H1 (cell line): ENCODE measurements around the gene BCL11A. TPM values are rescaled to one million over a fixed set of nuclear protein-coding genes. Genes with fewer than 3 reads are reported as not detected.

Experiments used
- ATF3 ChIP-seq: IDR thresholded peaks from 2 replicates; pipeline ENCODE4 v1.6.1; 2011; ENCODE audit warnings: low read depth, mild to moderate bottlenecking, low read length; ENCODE audit not compliant: insufficient read depth
- BACH1 ChIP-seq: IDR thresholded peaks from 2 replicates; pipeline ENCODE4 v1.6.1; 2012; ENCODE audit warnings: low read length, improper control_type of control experiment
- CHD1 ChIP-seq: IDR thresholded peaks from 2 replicates; pipeline ENCODE4 v1.6.1; 2012; ENCODE audit warnings: low read depth, low read length, improper control_type of control experiment
- FOSL1 ChIP-seq: IDR thresholded peaks from 2 replicates; pipeline ENCODE4 v1.6.1; 2011; ENCODE audit warnings: mild to moderate bottlenecking, low read depth, low read length, moderate library complexity; ENCODE audit not compliant: insufficient read depth
- JUN ChIP-seq: IDR thresholded peaks from 2 replicates; pipeline ENCODE4 v1.6.1; 2011; ENCODE audit warnings: low read depth, mild to moderate bottlenecking, improper control_type of control experiment, low read length
- PHF8 ChIP-seq: fragments of 200-600 bp; sonication (generic); conservative IDR thresholded peaks from 2 replicates; pipeline ENCODE4 v1.7.1; 2012; ENCODE audit warnings: low read depth, mild to moderate bottlenecking, inconsistent platforms, low read length, moderate library complexity
- POLR2AphosphoS5 ChIP-seq: IDR thresholded peaks from 2 replicates; pipeline ENCODE4 v1.6.1; 2011; ENCODE audit warnings: low read depth, low read length
- RBBP5 ChIP-seq: IDR thresholded peaks from 2 replicates; pipeline ENCODE4 v1.7.1; 2012; ENCODE audit warnings: low read depth, mild to moderate bottlenecking, inconsistent platforms, low read length, moderate library complexity, borderline replicate concordance
- SIRT6 ChIP-seq: IDR thresholded peaks from one replicate; pipeline ENCODE4 v1.7.1; 2012; ENCODE audit warnings: low read length, inconsistent platforms
- polyA plus RNA-seq, 7 experiments: library from polyadenylated mRNA; depleted of rRNA in 3 of 7; stranded (reverse) in 5 of 7; unstranded in 2 of 7; fragments of >200 nt in 5 of 7; fragments of 200-250 nt in 2 of 7; gene quantifications; 1 replicate in 5 of 7; 2 replicates in 1 of 7; 4 replicates in 1 of 7; pipeline versions ENCODE4 v1.2.1 to v1.2.3, GENCODE V29; 2011 to 2013; ENCODE audit warnings: missing spikeins in 2 of 7, mixed read lengths in 2 of 7
- total RNA-seq: library from RNA; stranded (reverse); fragmentation: NEBNext Ultra II Directional; extraction: Animal tissue kit (Norgen Biotek cat#: 25700); gene quantifications from 2 replicates; pipeline ENCODE4 v1.2.1, GENCODE V29; 2021
- TF ChIP-seq, protein P1 (sequence below): fragments of 300-600 bp; sonication (generic); IDR thresholded peaks from 2 replicates; pipeline ENCODE4 v1.7.1; 2012; ENCODE audit warnings: low read length, moderate library complexity, mild to moderate bottlenecking, inconsistent platforms; ENCODE audit not compliant: insufficient replicate concordance

BCL11A gene
- total and polyA plus RNA-seq, 2 of the 8 experiments (the other 6 are each of a cell fraction or from before 2014, with no cell fraction given), result 11.9 to 59.3 TPM

- TF ChIP-seq, protein P1, sequence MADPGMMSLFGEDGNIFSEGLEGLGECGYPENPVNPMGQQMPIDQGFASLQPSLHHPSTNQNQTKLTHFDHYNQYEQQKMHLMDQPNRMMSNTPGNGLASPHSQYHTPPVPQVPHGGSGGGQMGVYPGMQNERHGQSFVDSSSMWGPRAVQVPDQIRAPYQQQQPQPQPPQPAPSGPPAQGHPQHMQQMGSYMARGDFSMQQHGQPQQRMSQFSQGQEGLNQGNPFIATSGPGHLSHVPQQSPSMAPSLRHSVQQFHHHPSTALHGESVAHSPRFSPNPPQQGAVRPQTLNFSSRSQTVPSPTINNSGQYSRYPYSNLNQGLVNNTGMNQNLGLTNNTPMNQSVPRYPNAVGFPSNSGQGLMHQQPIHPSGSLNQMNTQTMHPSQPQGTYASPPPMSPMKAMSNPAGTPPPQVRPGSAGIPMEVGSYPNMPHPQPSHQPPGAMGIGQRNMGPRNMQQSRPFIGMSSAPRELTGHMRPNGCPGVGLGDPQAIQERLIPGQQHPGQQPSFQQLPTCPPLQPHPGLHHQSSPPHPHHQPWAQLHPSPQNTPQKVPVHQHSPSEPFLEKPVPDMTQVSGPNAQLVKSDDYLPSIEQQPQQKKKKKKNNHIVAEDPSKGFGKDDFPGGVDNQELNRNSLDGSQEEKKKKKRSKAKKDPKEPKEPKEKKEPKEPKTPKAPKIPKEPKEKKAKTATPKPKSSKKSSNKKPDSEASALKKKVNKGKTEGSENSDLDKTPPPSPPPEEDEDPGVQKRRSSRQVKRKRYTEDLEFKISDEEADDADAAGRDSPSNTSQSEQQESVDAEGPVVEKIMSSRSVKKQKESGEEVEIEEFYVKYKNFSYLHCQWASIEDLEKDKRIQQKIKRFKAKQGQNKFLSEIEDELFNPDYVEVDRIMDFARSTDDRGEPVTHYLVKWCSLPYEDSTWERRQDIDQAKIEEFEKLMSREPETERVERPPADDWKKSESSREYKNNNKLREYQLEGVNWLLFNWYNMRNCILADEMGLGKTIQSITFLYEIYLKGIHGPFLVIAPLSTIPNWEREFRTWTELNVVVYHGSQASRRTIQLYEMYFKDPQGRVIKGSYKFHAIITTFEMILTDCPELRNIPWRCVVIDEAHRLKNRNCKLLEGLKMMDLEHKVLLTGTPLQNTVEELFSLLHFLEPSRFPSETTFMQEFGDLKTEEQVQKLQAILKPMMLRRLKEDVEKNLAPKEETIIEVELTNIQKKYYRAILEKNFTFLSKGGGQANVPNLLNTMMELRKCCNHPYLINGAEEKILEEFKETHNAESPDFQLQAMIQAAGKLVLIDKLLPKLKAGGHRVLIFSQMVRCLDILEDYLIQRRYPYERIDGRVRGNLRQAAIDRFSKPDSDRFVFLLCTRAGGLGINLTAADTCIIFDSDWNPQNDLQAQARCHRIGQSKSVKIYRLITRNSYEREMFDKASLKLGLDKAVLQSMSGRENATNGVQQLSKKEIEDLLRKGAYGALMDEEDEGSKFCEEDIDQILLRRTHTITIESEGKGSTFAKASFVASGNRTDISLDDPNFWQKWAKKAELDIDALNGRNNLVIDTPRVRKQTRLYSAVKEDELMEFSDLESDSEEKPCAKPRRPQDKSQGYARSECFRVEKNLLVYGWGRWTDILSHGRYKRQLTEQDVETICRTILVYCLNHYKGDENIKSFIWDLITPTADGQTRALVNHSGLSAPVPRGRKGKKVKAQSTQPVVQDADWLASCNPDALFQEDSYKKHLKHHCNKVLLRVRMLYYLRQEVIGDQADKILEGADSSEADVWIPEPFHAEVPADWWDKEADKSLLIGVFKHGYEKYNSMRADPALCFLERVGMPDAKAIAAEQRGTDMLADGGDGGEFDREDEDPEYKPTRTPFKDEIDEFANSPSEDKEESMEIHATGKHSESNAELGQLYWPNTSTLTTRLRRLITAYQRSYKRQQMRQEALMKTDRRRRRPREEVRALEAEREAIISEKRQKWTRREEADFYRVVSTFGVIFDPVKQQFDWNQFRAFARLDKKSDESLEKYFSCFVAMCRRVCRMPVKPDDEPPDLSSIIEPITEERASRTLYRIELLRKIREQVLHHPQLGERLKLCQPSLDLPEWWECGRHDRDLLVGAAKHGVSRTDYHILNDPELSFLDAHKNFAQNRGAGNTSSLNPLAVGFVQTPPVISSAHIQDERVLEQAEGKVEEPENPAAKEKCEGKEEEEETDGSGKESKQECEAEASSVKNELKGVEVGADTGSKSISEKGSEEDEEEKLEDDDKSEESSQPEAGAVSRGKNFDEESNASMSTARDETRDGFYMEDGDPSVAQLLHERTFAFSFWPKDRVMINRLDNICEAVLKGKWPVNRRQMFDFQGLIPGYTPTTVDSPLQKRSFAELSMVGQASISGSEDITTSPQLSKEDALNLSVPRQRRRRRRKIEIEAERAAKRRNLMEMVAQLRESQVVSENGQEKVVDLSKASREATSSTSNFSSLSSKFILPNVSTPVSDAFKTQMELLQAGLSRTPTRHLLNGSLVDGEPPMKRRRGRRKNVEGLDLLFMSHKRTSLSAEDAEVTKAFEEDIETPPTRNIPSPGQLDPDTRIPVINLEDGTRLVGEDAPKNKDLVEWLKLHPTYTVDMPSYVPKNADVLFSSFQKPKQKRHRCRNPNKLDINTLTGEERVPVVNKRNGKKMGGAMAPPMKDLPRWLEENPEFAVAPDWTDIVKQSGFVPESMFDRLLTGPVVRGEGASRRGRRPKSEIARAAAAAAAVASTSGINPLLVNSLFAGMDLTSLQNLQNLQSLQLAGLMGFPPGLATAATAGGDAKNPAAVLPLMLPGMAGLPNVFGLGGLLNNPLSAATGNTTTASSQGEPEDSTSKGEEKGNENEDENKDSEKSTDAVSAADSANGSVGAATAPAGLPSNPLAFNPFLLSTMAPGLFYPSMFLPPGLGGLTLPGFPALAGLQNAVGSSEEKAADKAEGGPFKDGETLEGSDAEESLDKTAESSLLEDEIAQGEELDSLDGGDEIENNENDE, result no peak
- TF ChIP-seq ATF3 (no peak), PHF8 (no peak; the same call in 1 of the 2 replicates), SIRT6 (no peak), CHD1 (no peak), JUN (no peak), POLR2AphosphoS5 (peak; percentile 9; the same call in 1 of the 2 replicates), RBBP5 (no peak; the same call in 1 of the 2 replicates), FOSL1 (no peak), BACH1 (no peak)
Measured at GRCh38 chr2:60550178-60550983, 3.1 kb downstream of the BCL11A start (continued).
